ENCODE results near the gene EVA1C.

DNA sequence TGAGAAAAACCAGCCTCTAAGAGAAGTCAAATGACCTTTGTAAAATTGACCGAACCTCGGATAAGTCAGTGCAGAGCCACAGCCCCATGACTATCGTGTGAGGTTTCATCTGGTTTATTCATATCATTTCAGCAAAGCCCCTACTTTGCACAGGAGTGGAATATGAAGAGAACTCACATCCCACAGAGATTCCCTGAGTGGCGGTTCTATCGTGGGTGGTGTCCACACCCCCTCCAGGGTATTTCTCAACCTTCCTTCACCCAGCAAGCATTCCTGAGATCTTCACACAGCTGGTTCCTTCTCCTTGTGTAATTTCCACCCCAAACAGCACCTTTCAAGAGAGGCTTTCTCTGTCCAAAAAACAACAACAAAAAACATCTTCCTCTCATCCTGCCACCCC lies 47.5 kb downstream of the EVA1C start:
- TF ChIP-seq, protein P1, sequence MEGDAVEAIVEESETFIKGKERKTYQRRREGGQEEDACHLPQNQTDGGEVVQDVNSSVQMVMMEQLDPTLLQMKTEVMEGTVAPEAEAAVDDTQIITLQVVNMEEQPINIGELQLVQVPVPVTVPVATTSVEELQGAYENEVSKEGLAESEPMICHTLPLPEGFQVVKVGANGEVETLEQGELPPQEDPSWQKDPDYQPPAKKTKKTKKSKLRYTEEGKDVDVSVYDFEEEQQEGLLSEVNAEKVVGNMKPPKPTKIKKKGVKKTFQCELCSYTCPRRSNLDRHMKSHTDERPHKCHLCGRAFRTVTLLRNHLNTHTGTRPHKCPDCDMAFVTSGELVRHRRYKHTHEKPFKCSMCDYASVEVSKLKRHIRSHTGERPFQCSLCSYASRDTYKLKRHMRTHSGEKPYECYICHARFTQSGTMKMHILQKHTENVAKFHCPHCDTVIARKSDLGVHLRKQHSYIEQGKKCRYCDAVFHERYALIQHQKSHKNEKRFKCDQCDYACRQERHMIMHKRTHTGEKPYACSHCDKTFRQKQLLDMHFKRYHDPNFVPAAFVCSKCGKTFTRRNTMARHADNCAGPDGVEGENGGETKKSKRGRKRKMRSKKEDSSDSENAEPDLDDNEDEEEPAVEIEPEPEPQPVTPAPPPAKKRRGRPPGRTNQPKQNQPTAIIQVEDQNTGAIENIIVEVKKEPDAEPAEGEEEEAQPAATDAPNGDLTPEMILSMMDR (IDR thresholded peaks at IDR 0.05; ENCODE audit: poor library complexity, severe bottlenecking), result no peak
- TF ChIP-seq POLR2AphosphoS5 (IDR thresholded peaks at IDR 0.05), result no peak
